HG02798 (cell line): ENCODE measurements around the gene ZFYVE26.
A peak's percentile ranks its signal among the peaks of the same experiment; 100 is the strongest.
"Not testable (repeated sequence)": the region's sequence is repeated elsewhere in the genome, so short reads cannot be mapped to it uniquely, and the experiment has no call there.

Experiments
- ATAC-seq: cut with Tn5 transposase; IDR thresholded peaks from one replicate; pipeline ENCODE4 v1.9.1; 2021; ENCODE audit warnings: mild to moderate bottlenecking; ENCODE audit not compliant: unreplicated experiment, poor library complexity

ZFYVE26 gene

DNA sequence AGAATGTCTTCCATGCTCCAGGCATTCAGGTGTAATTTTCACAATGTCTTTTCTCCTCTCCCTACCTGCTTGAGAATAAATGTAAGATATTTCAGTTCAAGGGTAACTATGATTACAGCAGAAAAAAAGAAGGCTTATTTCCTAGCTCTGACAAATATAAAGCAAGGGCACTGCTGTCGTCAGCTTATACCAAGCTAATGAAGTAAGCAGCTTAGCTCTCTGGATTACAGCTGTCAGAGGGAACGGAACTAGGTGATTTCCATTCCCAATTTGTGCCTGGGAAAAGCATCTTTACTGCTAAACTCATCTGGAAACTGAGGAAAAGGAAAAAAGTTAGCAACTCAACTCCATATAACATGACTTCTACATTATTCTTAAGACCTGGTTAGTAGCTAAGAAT lies 56.5 kb downstream of the ZFYVE26 start:
- ATAC-seq: no peak

DNA sequence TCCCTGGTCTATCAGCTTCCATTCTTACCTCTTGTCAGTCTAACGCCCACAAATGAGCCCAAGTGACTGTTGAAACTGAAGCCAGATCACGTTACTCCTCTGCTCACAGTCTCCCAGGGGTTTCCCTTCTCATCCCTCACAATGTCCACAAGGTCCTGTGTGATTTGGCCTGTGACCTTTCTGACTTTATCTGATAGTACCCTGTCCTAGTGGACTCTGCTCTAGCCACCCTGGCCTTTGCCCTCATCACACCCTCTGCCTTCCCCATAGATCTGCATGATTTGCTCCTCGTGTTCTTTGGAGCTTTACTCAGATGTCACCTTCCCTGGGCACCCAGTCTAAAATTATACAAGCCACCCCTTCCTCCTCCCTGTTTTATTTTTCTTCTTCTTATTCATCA lies 59.2 kb downstream of the ZFYVE26 start:
- ATAC-seq: no peak

- ATAC-seq: no peak
These were observed 59.9 kb downstream of the ZFYVE26 start for GRCh38 chr14:67756496-67756895.

DNA sequence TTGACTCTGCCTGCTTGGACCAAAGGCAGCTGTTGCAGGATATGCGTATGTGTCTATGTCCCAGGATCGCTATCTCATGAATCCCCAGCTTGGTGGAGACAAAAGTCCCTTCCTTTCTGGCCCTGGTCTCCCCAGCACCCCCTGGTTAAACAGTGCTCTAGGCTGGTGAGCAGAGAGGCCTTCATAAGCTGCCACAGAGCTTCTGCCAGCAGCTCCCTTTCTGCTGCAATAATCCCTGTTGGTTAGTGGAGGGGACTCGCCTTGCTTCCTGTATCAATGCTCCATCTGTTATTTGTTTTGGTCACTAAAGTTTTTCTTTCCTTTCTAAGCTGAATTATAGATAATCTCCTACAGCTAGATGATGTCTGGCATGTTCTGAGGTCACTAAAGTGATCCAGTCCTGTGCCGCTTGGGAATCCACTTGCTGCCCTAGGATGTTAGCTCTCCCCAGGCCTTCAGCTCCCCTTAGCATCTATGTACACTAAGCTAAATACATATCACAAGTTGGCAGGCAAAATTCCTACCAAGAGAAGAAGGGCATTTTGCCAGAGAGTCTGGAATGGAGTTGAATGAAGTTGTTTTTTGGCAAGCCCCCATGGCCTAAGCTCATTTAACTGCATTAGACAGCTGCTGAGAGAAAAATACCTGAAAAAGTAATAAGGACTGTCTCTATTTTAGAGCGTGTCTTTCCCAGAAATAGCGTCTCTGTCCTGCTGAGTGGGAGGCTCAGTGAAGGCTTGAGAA lies 66.9 kb downstream of the ZFYVE26 start:
- ATAC-seq: no peak

DNA sequence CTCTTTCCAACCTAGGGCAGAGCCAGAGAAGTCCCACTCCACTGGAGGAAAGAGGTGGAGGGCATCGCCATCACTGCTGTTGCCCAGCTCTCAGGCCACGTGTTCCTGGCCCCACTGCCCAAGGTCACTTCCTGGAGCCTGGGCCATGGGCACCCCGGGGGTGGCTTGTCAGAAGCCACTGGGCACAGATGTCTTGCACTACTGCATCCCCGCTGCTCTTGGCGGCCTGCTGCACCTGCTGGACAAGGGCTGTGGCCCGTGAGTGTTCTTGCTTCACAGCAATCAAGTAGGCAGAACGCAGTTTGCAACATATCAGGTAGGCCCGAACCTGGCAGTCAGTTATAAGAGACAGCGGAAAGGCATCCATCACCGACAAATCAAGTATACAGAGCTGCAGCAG lies 68.1 kb downstream of the ZFYVE26 start:
- no peak for ATAC-seq

DNA sequence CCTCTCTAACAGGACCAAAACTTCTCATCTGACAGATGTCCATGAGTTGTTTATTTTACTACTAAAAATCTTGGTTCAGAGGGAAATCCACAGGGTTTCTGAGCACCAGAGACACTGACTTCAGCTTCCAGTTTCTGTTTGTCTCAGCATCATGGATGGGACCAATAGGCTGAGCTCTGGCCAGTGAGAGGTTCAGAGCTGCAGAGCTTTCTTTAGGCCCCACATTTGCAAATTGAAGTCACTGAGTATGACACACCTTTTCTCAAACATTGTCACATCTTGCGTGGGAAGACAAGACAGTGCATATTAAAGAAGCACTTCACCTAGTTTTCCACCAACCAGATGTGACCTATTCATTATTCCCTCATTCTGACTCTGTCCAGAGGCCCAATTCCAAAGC lies 69.5 kb downstream of the ZFYVE26 start:
- peak; percentile 53 for ATAC-seq

DNA sequence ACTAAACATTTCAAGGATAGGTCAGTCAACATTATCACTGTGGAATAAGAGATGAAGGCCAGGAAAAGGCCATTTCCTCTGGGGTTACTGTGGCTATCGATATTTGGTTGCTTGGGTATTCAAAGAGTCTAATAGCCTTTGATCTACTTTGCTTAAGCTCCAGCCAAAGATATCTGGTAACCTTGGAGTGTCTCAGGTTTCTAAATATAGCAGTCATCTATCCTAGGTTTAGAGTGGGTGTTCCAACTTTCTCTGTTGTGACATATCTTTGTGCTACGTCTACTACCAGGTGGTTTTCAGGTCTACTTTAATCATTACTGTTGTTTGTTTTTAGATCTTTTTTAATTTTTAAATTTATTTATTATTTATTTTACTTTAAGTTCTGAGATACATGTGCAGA lies 72.3 kb downstream of the ZFYVE26 start:
- ATAC-seq: no peak

DNA sequence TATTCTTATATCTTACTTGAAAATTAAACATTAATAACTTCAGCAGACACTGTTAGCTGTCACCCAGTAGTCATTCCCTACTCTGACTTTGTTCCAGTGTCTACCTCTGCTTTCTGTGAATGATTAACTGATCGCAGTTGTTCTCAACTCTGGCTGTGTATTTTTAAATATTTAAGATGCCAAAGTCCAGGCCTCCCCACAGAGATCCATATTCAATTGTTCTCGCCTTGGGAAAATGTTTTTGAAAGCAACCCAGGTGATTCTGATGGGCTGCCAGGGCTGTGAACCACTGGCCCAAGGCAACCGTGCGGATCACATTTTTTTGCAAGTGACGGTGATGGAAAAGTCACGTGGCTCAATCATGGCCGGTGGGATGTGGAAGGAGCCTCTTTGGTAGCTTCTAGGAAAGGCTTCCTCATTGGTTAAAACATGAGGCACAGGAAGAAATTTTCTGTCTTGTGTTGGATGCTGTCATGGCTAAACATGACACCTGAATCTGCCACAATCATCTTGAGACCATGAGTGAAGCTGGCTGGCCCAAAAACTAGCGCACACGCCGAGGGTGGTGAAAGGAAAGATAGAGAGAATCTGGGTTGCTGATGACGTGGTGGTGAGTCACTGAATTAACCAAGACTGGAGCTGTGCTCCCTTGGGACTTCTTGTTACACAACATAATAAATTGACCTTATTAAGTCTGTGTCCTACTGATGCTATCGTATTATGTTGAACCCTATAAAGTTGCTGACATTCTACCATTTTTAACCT lies 77.5 kb downstream of the ZFYVE26 start:
- no peak for ATAC-seq

- no peak for ATAC-seq
These were observed 79.6 kb downstream of the ZFYVE26 start for GRCh38 chr14:67736771-67737170.

GRCh38 chr14:67735336-67736147 lies 80.8 kb downstream of the ZFYVE26 start:
- ATAC-seq: no peak

DNA sequence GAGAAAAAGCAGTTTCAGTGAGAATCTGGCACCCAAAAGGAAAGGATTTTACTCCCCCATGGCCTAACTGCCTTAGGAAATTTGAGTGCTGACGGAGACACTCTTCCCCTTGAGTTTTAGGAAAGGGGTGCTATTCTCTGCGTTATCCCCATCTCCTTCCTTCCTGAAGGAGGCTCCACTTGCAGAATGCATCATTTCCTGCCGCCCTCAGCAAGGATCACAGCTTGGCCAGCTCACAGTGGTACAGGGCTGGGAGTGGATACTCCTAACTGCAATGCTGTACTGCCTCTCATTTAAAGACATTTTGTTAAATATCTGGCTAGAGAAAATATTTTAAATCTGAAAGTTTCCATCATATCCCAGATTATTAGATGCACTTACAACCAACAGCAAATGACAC lies 81.7 kb downstream of the ZFYVE26 start:
- no peak for ATAC-seq

GRCh38 chr14:67733616-67734015 lies 82.8 kb downstream of the ZFYVE26 start:
- ATAC-seq: no peak

DNA sequence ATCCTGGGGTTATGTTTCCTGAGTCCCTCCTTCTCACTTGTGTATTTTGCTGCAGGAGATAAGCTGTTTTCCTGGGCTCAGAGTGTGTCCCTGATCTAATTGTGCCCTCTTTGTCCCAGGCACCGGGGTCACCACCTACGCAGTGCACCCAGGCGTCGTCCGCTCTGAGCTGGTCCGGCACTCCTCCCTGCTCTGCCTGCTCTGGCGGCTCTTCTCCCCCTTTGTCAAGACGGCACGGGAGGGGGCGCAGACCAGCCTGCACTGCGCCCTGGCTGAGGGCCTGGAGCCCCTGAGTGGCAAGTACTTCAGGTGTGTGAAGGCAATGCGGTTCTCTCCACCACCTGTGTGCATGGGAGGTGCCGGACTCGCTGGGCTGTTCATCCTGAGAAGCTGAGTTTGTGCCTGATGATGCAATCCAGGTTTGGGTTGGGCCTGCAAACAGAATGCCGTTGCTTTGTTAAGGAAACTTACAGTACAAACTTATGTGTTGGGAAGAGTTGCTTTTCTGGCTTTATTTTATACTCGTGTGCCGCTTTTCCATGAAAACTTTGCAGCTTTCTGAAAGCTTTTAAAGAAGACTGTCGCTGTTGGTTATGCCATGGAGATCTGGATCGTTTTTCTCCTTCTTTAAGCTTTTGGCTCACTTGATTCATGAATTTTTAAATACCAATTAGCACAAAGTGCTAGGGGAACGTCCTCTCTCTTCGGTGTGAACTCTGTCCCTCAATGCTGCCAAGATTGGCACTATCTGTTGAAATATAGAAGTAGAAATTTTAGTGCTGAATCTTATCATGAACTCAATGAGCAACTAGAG lies 87.1 kb downstream of the ZFYVE26 start:
- ATAC-seq: no peak

GRCh38 chr14:67728258-67728657 lies 88.1 kb downstream of the ZFYVE26 start:
- ATAC-seq: no peak

- no peak for ATAC-seq
These were observed 89.0 kb downstream of the ZFYVE26 start for GRCh38 chr14:67727361-67727760.

GRCh38 chr14:67725171-67725570 lies 91.2 kb downstream of the ZFYVE26 start:
- no peak for ATAC-seq

GRCh38 chr14:67722293-67722692 lies 94.1 kb downstream of the ZFYVE26 start:
- ATAC-seq: no peak

DNA sequence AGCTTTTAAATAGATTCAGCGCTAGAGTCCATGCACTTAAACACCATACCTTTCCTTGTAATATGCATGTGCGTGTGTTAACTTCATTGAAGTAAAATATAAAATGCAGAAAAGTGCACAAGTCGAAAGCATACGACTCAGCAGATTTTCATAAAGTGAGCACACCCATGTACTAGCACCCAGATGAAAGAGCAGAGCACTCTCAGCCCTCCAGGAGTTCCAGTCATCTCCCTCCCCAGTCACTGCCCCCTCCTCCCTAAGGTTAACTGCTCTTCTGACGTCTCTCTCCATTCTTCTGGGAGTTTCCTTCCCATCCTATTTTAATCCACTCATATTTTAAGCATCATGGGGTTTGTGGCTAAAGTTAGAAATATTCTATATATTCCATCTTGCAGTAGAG lies 94.5 kb downstream of the ZFYVE26 start:
- ATAC-seq: no peak

GRCh38 chr14:67719866-67720265 lies 96.5 kb downstream of the ZFYVE26 start:
- no peak for ATAC-seq

GRCh38 chr14:67719385-67719784 lies 97.0 kb downstream of the ZFYVE26 start:
- not testable (repeated sequence) for ATAC-seq
